H1 (cell line): ENCODE data around the gene BGN. TPM values are rescaled to one million over a fixed set of nuclear protein-coding genes. Genes with fewer than 3 reads are reported as not detected.

Experiments
- CTCF ChIA-PET: fragments of 300-600 bp; sonication (Branson Sonifier 250); formaldehyde crosslinking; loops from one replicate; lab custom pipeline; 2021; ENCODE audit not compliant: partially characterized antibody; lab: Charles Lee
- POLR2A ChIA-PET: fragments of 300-600 bp; sonication (Branson Sonifier 250); formaldehyde crosslinking; loops from one replicate; lab custom pipeline; 2021; ENCODE audit warnings: inconsistent platforms; ENCODE audit not compliant: partially characterized antibody; lab: Charles Lee
- DNase-seq, 2 experiments: peaks; one replicate each; pipeline versions ENCODE4 v3.0.0 to v3.0.0-alpha.2; 2010 to 2022; ENCODE audit warnings: low spot score in 2 of 2, low read depth in 1 of 2, mixed read lengths in 1 of 2
- FAIRE-seq: peaks from 2 replicates; lab custom pipeline; 2011; peaks lifted over from hg19 to GRCh38; lab: Jason Lieb, UNC
- H2AFZ ChIP-seq: 2 replicates; pipeline ENCODE4 v1.8.1; 2012; ENCODE audit warnings: low read length, inconsistent platforms
- H2AK5ac ChIP-seq: 2 replicates; pipeline ENCODE4 v1.6.1; 2013; ENCODE audit warnings: low read depth, low read length
- H2BK120ac ChIP-seq: replicated peaks from 2 replicates; pipeline ENCODE3; 2013; ENCODE audit warnings: low read depth, low read length, inconsistent platforms
- H2BK12ac ChIP-seq: 2 replicates; pipeline ENCODE4 v1.6.1; 2013; ENCODE audit warnings: low read depth, low read length
- H2BK15ac ChIP-seq: 2 replicates; pipeline ENCODE4 v1.6.1; 2013; ENCODE audit warnings: low read length
- H2BK20ac ChIP-seq: 2 replicates; pipeline ENCODE4 v1.6.1; 2013; ENCODE audit warnings: low read length
- H2BK5ac ChIP-seq: 2 replicates; pipeline ENCODE4 v1.6.1; 2013; ENCODE audit warnings: low read depth, low read length
- H3K14ac ChIP-seq: 2 replicates; pipeline ENCODE4 v1.6.1; 2013; ENCODE audit warnings: inconsistent platforms; ENCODE audit not compliant: insufficient read length
- H3K18ac ChIP-seq: 2 replicates; pipeline ENCODE4 v1.6.1; 2013; ENCODE audit warnings: low read length; ENCODE audit errors: extremely low read depth
- H3K23ac ChIP-seq: 2 replicates; pipeline ENCODE4 v1.6.1; 2013; ENCODE audit warnings: inconsistent platforms; ENCODE audit not compliant: insufficient read length
- H3K23me2 ChIP-seq: 2 replicates; pipeline ENCODE4 v1.6.1; 2013; ENCODE audit warnings: low read depth, low read length
- H3K27ac ChIP-seq: 2 replicates; pipeline ENCODE4 v1.6.1; 2011; ENCODE audit warnings: low read depth, low read length, inconsistent platforms
- H3K27me3 ChIP-seq, 4 experiments: replicated peaks in 1 of 4; 1 replicate in 1 of 4; 2 replicates in 3 of 4; pipeline versions ENCODE4 v1.6.1 to v1.8.1; 2011 to 2013; ENCODE audit warnings: low read length in 3 of 4, mild to moderate bottlenecking in 3 of 4, inconsistent platforms in 2 of 4, mixed read lengths in 2 of 4, moderate library complexity in 1 of 4; ENCODE audit not compliant: control insufficient read depth in 3 of 4, insufficient read depth in 3 of 4; ENCODE audit errors: extremely low read depth in 1 of 4
- H3K36me3 ChIP-seq, 4 experiments: 2 replicates each; pipeline versions ENCODE4 v1.6.1 to v1.8.1; 2011 to 2013; ENCODE audit warnings: mild to moderate bottlenecking in 4 of 4, low read length in 3 of 4, moderate library complexity in 2 of 4, control low read depth in 1 of 4, inconsistent platforms in 1 of 4; ENCODE audit not compliant: insufficient read depth in 4 of 4, control insufficient read depth in 2 of 4
- H3K4ac ChIP-seq: replicated peaks from 2 replicates; pipeline ENCODE3; 2013; ENCODE audit warnings: low read length, low read depth, mixed read lengths, inconsistent platforms; ENCODE audit not compliant: insufficient read length
- H3K4me1 ChIP-seq, 4 experiments: replicated peaks in 1 of 4; 1 replicate in 1 of 4; 2 replicates in 3 of 4; pipeline versions ENCODE4 v1.6.1 to v1.8.1; 2011 to 2013; ENCODE audit warnings: low read length in 3 of 4, inconsistent platforms in 2 of 4, mixed read lengths in 1 of 4; ENCODE audit not compliant: insufficient read depth in 4 of 4, control insufficient read depth in 3 of 4
- H3K4me2 ChIP-seq, 2 experiments: 2 replicates each; pipeline versions ENCODE4 v1.6.1 to v1.8.1; 2011 to 2013; ENCODE audit warnings: low read depth in 2 of 2, low read length in 2 of 2, control low read depth in 1 of 2, inconsistent platforms in 1 of 2, mild to moderate bottlenecking in 1 of 2; ENCODE audit not compliant: insufficient read depth in 1 of 2
- H3K4me3 ChIP-seq, 4 experiments: fragments of 200-600, 300-600 bp in 1 of 4; sonication (generic), shearing (Covaris generic), sonication (Bioruptor Twin) in 1 of 4; 2 replicates each; pipeline versions ENCODE4 v1.5.1 to v1.8.1; 2011 to 2016; ENCODE audit warnings: low read length in 4 of 4, low read depth in 3 of 4, control low read depth in 2 of 4, inconsistent platforms in 2 of 4, mild to moderate bottlenecking in 2 of 4, mixed read lengths in 1 of 4, moderate library complexity in 1 of 4; ENCODE audit not compliant: insufficient read depth in 2 of 4; ENCODE audit errors: extremely low read depth in 1 of 4
- H3K56ac ChIP-seq: replicated peaks from 2 replicates; pipeline ENCODE3; 2013; ENCODE audit warnings: low read depth, mild to moderate bottlenecking, mixed read lengths, low read length, inconsistent platforms; ENCODE audit not compliant: insufficient read length
- H3K79me1 ChIP-seq: 2 replicates; pipeline ENCODE4 v1.6.1; 2013; ENCODE audit warnings: low read depth, low read length, control low read depth
- H3K79me2 ChIP-seq, 2 experiments: 2 replicates each; pipeline versions ENCODE4 v1.6.1 to v1.8.1; 2012 to 2013; ENCODE audit warnings: low read length in 2 of 2, mild to moderate bottlenecking in 2 of 2, inconsistent platforms in 1 of 2; ENCODE audit not compliant: insufficient read depth in 2 of 2, control insufficient read depth in 1 of 2
- H3K9ac ChIP-seq, 4 experiments: replicated peaks in 1 of 4; 1 replicate in 1 of 4; 2 replicates in 3 of 4; pipeline versions ENCODE4 v1.6.1 to v1.8.1; 2011 to 2013; ENCODE audit warnings: low read depth in 3 of 4, low read length in 3 of 4, control low read depth in 2 of 4, mild to moderate bottlenecking in 2 of 4, moderate library complexity in 2 of 4, inconsistent platforms in 1 of 4; ENCODE audit errors: extremely low read depth in 1 of 4
- H3K9me3 ChIP-seq, 2 experiments: 2 replicates each; pipeline versions ENCODE4 v1.6.1 to v1.8.1; 2012 to 2013; ENCODE audit warnings: mild to moderate bottlenecking in 2 of 2, moderate library complexity in 2 of 2, control low read depth in 1 of 2, inconsistent platforms in 1 of 2, low read depth in 1 of 2, low read length in 1 of 2, mixed read lengths in 1 of 2; ENCODE audit not compliant: insufficient read depth in 2 of 2
- H4K20me1 ChIP-seq, 2 experiments: replicated peaks in 1 of 2; 2 replicates each; pipeline versions ENCODE3 to v1.8.1; 2011 to 2013; ENCODE audit warnings: inconsistent platforms in 2 of 2, low read length in 2 of 2, mild to moderate bottlenecking in 1 of 2; ENCODE audit not compliant: insufficient read depth in 2 of 2, control insufficient read depth in 1 of 2
- H4K5ac ChIP-seq: 2 replicates; pipeline ENCODE4 v1.6.1; 2013; ENCODE audit warnings: low read length, low read depth, mixed read lengths, inconsistent platforms; ENCODE audit not compliant: insufficient read length
- H4K8ac ChIP-seq: 2 replicates; pipeline ENCODE4 v1.8.0; 2013; ENCODE audit warnings: mild to moderate bottlenecking, moderate library complexity, low read length, inconsistent platforms; ENCODE audit not compliant: insufficient read depth; ENCODE audit errors: extremely low read depth
- H4K91ac ChIP-seq: replicated peaks from 2 replicates; pipeline ENCODE3; 2013; ENCODE audit warnings: low read length, mixed read lengths, inconsistent platforms; ENCODE audit not compliant: insufficient read length
- ATF2 ChIP-seq: IDR thresholded peaks from 2 replicates; pipeline ENCODE4 v1.6.1; 2012; ENCODE audit warnings: low read length, inconsistent platforms
- CTCF ChIP-seq, 3 experiments: IDR thresholded peaks; 1 replicate in 2 of 3; 2 replicates in 1 of 3; pipeline versions ENCODE4 v1.5.1 to v1.6.1; 2011; ENCODE audit warnings: low read length in 3 of 3, mild to moderate bottlenecking in 3 of 3, inconsistent platforms in 2 of 3, low read depth in 1 of 3, moderate library complexity in 1 of 3; ENCODE audit not compliant: insufficient read depth in 1 of 3; ENCODE audit errors: control extremely low read depth in 1 of 3
- FOSL1 ChIP-seq: IDR thresholded peaks from 2 replicates; pipeline ENCODE4 v1.6.1; 2011; ENCODE audit warnings: mild to moderate bottlenecking, low read depth, low read length, moderate library complexity; ENCODE audit not compliant: insufficient read depth
- HDAC2 ChIP-seq, 2 experiments: fragments of 300-600 bp in 1 of 2; sonication (generic) in 1 of 2; IDR thresholded peaks; 2 replicates each; pipeline ENCODE4 v1.6.1; 2011 to 2012; ENCODE audit warnings: low read depth in 2 of 2, low read length in 2 of 2, mild to moderate bottlenecking in 2 of 2, moderate library complexity in 2 of 2, borderline replicate concordance in 1 of 2, inconsistent platforms in 1 of 2
- POLR2AphosphoS5 ChIP-seq: IDR thresholded peaks from 2 replicates; pipeline ENCODE4 v1.6.1; 2011; ENCODE audit warnings: low read depth, low read length
- SAP30 ChIP-seq: fragments of 300-600 bp; sonication (generic); IDR thresholded peaks from 2 replicates; pipeline ENCODE4 v1.7.1; 2012; ENCODE audit warnings: low read length, moderate library complexity, mild to moderate bottlenecking, inconsistent platforms; ENCODE audit not compliant: insufficient read depth, insufficient replicate concordance
- ZNF274 ChIP-seq: IDR thresholded peaks from 2 replicates; pipeline ENCODE4 v1.7.0; 2012; ENCODE audit warnings: low read length, borderline replicate concordance; ENCODE audit errors: extremely low read depth
- WGBS, 2 experiments: shearing (Covaris generic) in 1 of 2; methylation state at CpG; one replicate each; pipeline versions ENCODE4 v1.1.6 to v1.1.7; 2013 to 2015; ENCODE audit warnings: low lambda C conversion rate in 2 of 2, mixed read lengths in 2 of 2, inconsistent platforms in 1 of 2, low coverage in 1 of 2, missing lambda C conversion rate in 1 of 2; ENCODE audit not compliant: insufficient replicate concordance in 2 of 2, insufficient coverage in 1 of 2, insufficient read length in 1 of 2; ENCODE audit errors: extremely low coverage in 1 of 2, missing lambda C conversion rate in 1 of 2; 5-methylcytosine and 5-hydroxymethylcytosine counted together
- polyA plus RNA-seq, 7 experiments: library from polyadenylated mRNA; depleted of rRNA in 3 of 7; stranded (reverse) in 5 of 7; unstranded in 2 of 7; fragments of >200 nt in 5 of 7; fragments of 200-250 nt in 2 of 7; gene quantifications; 1 replicate in 5 of 7; 2 replicates in 1 of 7; 4 replicates in 1 of 7; pipeline versions ENCODE4 v1.2.1 to v1.2.3, GENCODE V29; 2011 to 2013; ENCODE audit warnings: missing spikeins in 2 of 7, mixed read lengths in 2 of 7
- total RNA-seq: library from RNA; stranded (reverse); fragmentation: NEBNext Ultra II Directional; extraction: Animal tissue kit (Norgen Biotek cat#: 25700); gene quantifications from 2 replicates; pipeline ENCODE4 v1.2.1, GENCODE V29; 2021

The BGN gene
- total and polyA plus RNA-seq, 2 of the 8 experiments (the other 6 are each of a cell fraction or from before 2014, with no cell fraction given), result 1.8 to 2.4 TPM

- no peak overlapping the region for H3K9ac ChIP-seq
- H3K23ac ChIP-seq, result no peak overlapping the region
- no peak overlapping the region for H2BK5ac ChIP-seq
- H3K27me3 ChIP-seq, result no peaks in the 10 kb centered on the region
- no peaks in the 10 kb centered on the region for H3K79me2 ChIP-seq
- no peak overlapping the region for H3K27ac ChIP-seq
- H2BK120ac ChIP-seq, result no peak overlapping the region
- H3K4me2 ChIP-seq, result no peak overlapping the region
- no peak overlapping the region for H3K14ac ChIP-seq
- 90% methylated on average over 8 of the region's 8 CpGs; no CpG with 5 or more reads in 1 of the 2 experiments for WGBS, 2 experiments
- H2BK12ac ChIP-seq, result no peak overlapping the region
- ChIA-PET POLR2A (no interaction called here), CTCF (no interaction called here)
- H2BK15ac ChIP-seq, result no peak overlapping the region
- H3K4me1 ChIP-seq, result no peaks in the 10 kb centered on the region
- H3K18ac ChIP-seq, result no peak overlapping the region
- no peak overlapping the region for H4K5ac ChIP-seq
- FAIRE-seq (no peak), DNase-seq (no peak)
- H3K56ac ChIP-seq, result no peak overlapping the region
- H2AFZ ChIP-seq, result no peak overlapping the region
- H3K79me1 ChIP-seq, result no peaks in the 10 kb centered on the region
- no peak overlapping the region for H3K4me3 ChIP-seq
- H3K9me3 ChIP-seq, result no peaks in the 10 kb centered on the region
- H4K91ac ChIP-seq, result no peak overlapping the region
- no peak overlapping the region for H4K8ac ChIP-seq
- H3K36me3 ChIP-seq, result no peaks in the 10 kb centered on the region; a peak in 1 of 8 replicates
- H4K20me1 ChIP-seq, result no peaks in the 10 kb centered on the region
- H3K4ac ChIP-seq, result no peak overlapping the region
- H2BK20ac ChIP-seq, result no peak overlapping the region
- no peak overlapping the region for H2AK5ac ChIP-seq
- H3K23me2 ChIP-seq, result no peaks in the 10 kb centered on the region
- TF ChIP-seq ATF2, result no peak
- TF ChIP-seq CTCF (IDR thresholded peaks at IDR 0.05; ENCODE audit: control extremely low read depth in 1 of 3, insufficient read depth in 1 of 3, low read depth in 1 of 3, low read length in 3 of 3), result no peak
- TF ChIP-seq SAP30, result no peak
- TF ChIP-seq POLR2AphosphoS5, result no peak
- no peak for TF ChIP-seq ZNF274
- TF ChIP-seq FOSL1, result no peak
- TF ChIP-seq HDAC2 (IDR thresholded peaks at IDR 0.05; ENCODE audit: borderline replicate concordance in 1 of 2, low read depth in 2 of 2, low read length in 2 of 2), result no peak
Measured at GRCh38 chrX:153447581-153447960, 47.2 kb upstream of the BGN start.
